ENCODE results near the gene KCTD20. TPM values are rescaled to one million over a fixed set of nuclear protein-coding genes. Genes with fewer than 3 reads are reported as not detected.

KCTD20 gene
- total and polyA plus RNA-seq, 9 of the 15 experiments (the other 6 are each of a cell fraction or from before 2014, with no cell fraction given) = 28.9 to 160 (median 70.6) TPM

DNA sequence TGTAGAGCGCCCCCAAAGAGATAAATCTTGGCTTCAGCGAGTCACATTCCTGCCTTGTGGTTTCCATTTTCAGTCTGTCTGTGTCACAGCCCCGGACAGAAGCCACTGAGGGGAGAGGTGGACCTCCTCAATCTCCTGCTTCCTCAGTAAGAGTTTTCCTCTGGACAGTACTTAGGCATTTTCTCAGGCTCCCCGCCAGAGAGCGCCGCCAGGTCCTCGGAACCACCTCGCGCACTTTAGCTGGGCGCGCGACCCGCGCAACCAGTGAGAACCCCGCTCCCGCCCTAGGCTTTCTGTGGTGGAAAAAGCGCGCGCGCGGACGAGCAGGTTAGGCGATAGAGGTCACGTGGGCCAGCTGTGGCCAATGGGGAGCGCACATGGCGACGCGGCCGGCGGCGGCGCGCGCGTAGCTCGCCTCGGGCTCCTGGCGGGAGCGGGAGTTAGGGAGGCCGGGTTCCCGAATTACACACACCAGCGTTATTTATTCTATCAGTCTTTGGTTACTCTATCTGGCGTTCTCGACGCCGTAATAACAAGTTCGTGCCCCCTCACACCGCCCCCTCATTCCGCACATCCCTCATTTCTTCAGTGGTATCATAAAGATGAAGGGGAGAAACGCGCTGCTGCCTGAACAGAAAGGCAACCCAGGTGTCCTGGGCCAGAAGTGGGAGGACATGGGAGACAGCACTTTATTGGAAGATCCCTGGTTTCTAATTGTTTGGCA lies 19.5 kb upstream of the KCTD20 start (continued):
- TF ChIP-seq ADNP (tag; IDR thresholded peaks at IDR 0.05) (no peak), ZKSCAN3 (CRISPR knock-in tag; IDR thresholded peaks at IDR 0.05) (no peak), HDAC1 (IDR thresholded peaks at IDR 0.05) (no peak), BCOR (IDR thresholded peaks at IDR 0.05) (0 out of 2 replicates have a peak, but pooled peaks have one; percentile 20), FOXK1 (CRISPR knock-in tag; IDR thresholded peaks at IDR 0.05; ENCODE audit: borderline replicate concordance) (no peak; the same call in 1 of the 2 replicates), BHLHE40 (IDR thresholded peaks at IDR 0.05; ENCODE audit: low read length) (peak; percentile 78), RFX7 (CRISPR knock-in tag; IDR thresholded peaks at IDR 0.05) (0 out of 2 replicates have a peak, but pooled peaks have one; percentile 40), ZNF212 (CRISPR knock-in tag; IDR thresholded peaks at IDR 0.05) (no peak), ZNF12 (CRISPR knock-in tag; IDR thresholded peaks at IDR 0.05) (no peak), NCOR1 (IDR thresholded peaks at IDR 0.05) (no peak), RNF2 (IDR thresholded peaks at IDR 0.05) (peak; percentile 80; the same call in 1 of the 2 replicates), MTA1 (IDR thresholded peaks at IDR 0.05; ENCODE audit: borderline replicate concordance) (no peak), NR4A1 (CRISPR knock-in tag; IDR thresholded peaks at IDR 0.05) (peak; percentile 90; the same call in 1 of the 2 replicates), NR4A1 (tag; IDR thresholded peaks at IDR 0.05) (peak; percentile 69)
- TF ChIP-seq, protein P1, sequence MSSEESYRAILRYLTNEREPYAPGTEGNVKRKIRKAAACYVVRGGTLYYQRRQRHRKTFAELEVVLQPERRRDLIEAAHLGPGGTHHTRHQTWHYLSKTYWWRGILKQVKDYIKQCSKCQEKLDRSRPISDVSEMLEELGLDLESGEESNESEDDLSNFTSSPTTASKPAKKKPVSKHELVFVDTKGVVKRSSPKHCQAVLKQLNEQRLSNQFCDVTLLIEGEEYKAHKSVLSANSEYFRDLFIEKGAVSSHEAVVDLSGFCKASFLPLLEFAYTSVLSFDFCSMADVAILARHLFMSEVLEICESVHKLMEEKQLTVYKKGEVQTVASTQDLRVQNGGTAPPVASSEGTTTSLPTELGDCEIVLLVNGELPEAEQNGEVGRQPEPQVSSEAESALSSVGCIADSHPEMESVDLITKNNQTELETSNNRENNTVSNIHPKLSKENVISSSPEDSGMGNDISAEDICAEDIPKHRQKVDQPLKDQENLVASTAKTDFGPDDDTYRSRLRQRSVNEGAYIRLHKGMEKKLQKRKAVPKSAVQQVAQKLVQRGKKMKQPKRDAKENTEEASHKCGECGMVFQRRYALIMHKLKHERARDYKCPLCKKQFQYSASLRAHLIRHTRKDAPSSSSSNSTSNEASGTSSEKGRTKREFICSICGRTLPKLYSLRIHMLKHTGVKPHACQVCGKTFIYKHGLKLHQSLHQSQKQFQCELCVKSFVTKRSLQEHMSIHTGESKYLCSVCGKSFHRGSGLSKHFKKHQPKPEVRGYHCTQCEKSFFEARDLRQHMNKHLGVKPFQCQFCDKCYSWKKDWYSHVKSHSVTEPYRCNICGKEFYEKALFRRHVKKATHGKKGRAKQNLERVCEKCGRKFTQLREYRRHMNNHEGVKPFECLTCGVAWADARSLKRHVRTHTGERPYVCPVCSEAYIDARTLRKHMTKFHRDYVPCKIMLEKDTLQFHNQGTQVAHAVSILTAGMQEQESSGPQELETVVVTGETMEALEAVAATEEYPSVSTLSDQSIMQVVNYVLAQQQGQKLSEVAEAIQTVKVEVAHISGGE (CRISPR knock-in tag; IDR thresholded peaks at IDR 0.05) = peak in 1 of 3 experiments; percentile 85; a peak in 2 of 6 replicates
- TF ChIP-seq, protein P2, sequence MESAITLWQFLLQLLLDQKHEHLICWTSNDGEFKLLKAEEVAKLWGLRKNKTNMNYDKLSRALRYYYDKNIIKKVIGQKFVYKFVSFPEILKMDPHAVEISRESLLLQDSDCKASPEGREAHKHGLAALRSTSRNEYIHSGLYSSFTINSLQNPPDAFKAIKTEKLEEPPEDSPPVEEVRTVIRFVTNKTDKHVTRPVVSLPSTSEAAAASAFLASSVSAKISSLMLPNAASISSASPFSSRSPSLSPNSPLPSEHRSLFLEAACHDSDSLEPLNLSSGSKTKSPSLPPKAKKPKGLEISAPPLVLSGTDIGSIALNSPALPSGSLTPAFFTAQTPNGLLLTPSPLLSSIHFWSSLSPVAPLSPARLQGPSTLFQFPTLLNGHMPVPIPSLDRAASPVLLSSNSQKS (CRISPR knock-in tag; IDR thresholded peaks at IDR 0.05) = no peak
- TF ChIP-seq, protein P3, sequence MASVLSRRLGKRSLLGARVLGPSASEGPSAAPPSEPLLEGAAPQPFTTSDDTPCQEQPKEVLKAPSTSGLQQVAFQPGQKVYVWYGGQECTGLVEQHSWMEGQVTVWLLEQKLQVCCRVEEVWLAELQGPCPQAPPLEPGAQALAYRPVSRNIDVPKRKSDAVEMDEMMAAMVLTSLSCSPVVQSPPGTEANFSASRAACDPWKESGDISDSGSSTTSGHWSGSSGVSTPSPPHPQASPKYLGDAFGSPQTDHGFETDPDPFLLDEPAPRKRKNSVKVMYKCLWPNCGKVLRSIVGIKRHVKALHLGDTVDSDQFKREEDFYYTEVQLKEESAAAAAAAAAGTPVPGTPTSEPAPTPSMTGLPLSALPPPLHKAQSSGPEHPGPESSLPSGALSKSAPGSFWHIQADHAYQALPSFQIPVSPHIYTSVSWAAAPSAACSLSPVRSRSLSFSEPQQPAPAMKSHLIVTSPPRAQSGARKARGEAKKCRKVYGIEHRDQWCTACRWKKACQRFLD (CRISPR knock-in tag; IDR thresholded peaks at IDR 0.05) = peak; percentile 67; the same call in 1 of the 2 replicates
- TF ChIP-seq, protein P4, sequence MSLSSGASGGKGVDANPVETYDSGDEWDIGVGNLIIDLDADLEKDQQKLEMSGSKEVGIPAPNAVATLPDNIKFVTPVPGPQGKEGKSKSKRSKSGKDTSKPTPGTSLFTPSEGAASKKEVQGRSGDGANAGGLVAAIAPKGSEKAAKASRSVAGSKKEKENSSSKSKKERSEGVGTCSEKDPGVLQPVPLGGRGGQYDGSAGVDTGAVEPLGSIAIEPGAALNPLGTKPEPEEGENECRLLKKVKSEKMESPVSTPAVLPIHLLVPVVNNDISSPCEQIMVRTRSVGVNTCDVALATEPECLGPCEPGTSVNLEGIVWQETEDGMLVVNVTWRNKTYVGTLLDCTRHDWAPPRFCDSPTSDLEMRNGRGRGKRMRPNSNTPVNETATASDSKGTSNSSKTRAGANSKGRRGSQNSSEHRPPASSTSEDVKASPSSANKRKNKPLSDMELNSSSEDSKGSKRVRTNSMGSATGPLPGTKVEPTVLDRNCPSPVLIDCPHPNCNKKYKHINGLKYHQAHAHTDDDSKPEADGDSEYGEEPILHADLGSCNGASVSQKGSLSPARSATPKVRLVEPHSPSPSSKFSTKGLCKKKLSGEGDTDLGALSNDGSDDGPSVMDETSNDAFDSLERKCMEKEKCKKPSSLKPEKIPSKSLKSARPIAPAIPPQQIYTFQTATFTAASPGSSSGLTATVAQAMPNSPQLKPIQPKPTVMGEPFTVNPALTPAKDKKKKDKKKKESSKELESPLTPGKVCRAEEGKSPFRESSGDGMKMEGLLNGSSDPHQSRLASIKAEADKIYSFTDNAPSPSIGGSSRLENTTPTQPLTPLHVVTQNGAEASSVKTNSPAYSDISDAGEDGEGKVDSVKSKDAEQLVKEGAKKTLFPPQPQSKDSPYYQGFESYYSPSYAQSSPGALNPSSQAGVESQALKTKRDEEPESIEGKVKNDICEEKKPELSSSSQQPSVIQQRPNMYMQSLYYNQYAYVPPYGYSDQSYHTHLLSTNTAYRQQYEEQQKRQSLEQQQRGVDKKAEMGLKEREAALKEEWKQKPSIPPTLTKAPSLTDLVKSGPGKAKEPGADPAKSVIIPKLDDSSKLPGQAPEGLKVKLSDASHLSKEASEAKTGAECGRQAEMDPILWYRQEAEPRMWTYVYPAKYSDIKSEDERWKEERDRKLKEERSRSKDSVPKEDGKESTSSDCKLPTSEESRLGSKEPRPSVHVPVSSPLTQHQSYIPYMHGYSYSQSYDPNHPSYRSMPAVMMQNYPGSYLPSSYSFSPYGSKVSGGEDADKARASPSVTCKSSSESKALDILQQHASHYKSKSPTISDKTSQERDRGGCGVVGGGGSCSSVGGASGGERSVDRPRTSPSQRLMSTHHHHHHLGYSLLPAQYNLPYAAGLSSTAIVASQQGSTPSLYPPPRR (CRISPR knock-in tag; IDR thresholded peaks at IDR 0.05; ENCODE audit: borderline replicate concordance) = no peak
